ENCODE results near the gene ZFP42.

Gene ZFP42

DNA sequence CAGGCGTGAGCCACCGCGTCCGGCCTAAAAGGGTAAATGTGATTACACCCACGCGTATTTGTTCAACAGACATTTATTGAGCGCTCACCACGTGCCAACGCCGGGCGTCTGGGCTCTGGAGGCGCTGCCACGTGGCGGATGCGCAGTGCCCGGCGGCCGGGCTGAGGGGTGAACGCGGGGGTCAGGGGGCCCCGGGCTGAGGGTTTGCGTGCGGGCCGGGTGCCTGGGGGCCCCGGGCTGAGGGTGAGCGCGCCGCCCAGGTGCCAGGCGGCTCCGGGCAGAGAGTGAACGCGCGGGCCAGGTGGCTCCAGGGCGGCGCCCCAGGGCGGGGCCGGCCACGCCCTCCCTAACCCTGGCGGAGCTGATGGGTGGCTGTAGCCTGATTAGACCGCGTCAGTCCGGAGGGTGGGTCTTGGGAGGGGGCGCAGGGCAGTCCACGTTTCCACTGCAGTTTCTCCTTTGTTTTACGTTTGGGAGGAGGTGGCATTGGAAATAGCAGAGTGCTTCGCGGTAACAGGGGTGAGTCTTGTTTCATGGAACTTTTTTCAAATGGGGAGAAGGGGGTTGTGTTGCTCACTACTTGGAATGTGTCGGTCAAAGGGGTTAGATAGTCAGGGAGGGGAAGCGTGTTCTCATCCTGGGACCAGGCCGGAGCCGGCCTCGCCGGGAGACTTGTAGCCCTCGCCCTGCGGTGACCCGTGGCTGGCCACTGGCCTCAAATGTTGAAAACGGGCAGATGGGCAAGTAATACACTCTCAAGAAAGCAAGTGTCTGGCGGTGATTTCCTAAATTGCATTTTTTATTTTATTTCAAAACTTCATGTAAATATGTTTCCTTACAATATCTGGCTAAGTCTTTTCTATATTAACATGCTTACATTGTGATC lies at the start of gene ZFP42:
Gene ZFP42 (plus strand): TSS at position 450 of the 886 bp plus-strand sequence. CDS start 7,037 bp downstream, outside the sequence.
- no peak within 1 kb of the TSS for H3K4me3 ChIP-seq (ENCODE audit: low read depth, low read length)

DNA sequence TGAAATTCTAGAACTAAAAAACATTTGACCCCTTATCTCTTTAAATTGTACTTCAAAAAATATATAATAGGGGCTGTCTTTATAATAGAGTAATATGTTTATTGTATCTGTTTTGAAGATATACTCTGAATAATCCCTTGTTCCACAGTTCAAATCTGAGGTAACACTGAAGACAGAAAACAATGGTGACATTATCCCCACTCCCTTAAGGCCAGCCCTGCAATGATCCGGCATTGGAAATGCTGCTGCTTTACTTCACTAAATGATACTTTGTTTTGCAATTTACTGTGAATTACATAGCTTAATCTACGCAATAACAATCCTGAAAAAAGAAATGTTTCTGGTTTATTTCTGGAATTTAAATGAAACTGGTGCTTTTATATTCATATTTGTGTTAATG lies 34.4 kb upstream of the ZFP42 start:
- TF ChIP-seq, protein P1, sequence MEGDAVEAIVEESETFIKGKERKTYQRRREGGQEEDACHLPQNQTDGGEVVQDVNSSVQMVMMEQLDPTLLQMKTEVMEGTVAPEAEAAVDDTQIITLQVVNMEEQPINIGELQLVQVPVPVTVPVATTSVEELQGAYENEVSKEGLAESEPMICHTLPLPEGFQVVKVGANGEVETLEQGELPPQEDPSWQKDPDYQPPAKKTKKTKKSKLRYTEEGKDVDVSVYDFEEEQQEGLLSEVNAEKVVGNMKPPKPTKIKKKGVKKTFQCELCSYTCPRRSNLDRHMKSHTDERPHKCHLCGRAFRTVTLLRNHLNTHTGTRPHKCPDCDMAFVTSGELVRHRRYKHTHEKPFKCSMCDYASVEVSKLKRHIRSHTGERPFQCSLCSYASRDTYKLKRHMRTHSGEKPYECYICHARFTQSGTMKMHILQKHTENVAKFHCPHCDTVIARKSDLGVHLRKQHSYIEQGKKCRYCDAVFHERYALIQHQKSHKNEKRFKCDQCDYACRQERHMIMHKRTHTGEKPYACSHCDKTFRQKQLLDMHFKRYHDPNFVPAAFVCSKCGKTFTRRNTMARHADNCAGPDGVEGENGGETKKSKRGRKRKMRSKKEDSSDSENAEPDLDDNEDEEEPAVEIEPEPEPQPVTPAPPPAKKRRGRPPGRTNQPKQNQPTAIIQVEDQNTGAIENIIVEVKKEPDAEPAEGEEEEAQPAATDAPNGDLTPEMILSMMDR (IDR thresholded peaks at IDR 0.05; ENCODE audit: low read depth, low read length) = no peak
- no peak overlapping the region for H3K4me3 ChIP-seq (ENCODE audit: low read depth, low read length)

More for the DNA sequence above, at the start of gene ZFP42:
- TF ChIP-seq, protein P1 (IDR thresholded peaks at IDR 0.05; ENCODE audit: low read depth, low read length) = no peak

DNA sequence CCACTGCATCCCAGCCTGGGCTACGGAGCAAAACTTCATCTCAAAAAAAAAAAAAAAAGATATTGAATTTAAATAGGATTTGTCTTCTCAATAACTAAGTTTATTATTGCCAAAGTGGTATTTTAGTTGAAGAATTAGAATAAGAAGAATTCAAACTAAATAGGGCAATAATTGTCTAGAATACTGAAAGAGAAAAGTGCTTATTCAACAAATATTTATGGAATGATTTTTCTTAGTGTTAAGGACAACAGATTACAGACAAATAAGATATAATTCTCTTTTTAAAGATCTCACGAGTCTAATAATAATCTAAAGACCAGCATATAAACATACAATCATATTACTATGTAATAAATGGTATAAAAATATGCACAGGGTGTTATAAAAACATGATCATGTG lies 33.6 kb upstream of the ZFP42 start:
- H3K4me3 ChIP-seq (ENCODE audit: low read depth, low read length) = no peak overlapping the region
- TF ChIP-seq, protein P1 (IDR thresholded peaks at IDR 0.05; ENCODE audit: low read depth, low read length) = no peak

DNA sequence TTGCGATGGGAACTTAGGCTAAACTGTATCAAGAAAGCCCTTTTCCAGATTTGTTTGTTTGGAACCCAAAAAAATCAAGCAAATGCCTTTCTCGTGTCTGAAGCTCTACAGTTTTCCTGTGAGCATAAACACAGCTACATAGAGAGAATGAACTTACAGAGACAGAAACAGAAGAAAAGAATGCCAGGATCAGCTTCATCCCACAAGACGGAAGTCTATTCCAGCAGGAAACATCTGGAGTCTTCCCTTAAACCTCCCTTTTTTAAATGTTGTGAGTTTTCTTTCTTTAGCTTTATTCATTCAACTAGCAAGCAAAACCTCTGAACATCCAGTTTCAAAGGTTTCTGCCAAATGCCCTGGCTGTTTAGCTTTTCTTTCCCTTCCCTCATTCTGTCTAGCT lies 32.6 kb upstream of the ZFP42 start:
- TF ChIP-seq, protein P1 (IDR thresholded peaks at IDR 0.05; ENCODE audit: low read depth, low read length) = no peak
- no peak overlapping the region for H3K4me3 ChIP-seq (ENCODE audit: low read depth, low read length)

DNA sequence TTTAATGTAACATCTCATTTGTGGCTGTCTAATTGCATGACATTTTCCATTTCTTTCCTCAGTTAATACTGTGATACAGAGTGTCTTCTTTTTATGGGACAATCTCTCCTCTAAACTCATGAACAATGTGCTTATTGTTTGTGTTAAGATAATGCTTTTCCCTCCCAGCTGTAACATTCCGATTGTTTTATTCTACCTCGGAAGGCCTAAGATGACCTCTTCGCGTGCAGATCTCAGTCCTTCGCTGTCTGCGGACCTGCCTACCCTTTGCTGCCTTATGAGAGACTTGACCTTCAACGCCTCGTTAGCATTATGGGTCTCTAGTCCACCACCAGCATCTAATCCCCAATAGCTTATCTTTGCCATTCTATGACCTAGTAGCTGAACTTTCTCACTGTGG lies 29.8 kb upstream of the ZFP42 start:
- no peak overlapping the region for H3K4me3 ChIP-seq (ENCODE audit: low read depth, low read length)
- TF ChIP-seq, protein P1 (IDR thresholded peaks at IDR 0.05; ENCODE audit: low read depth, low read length) = no peak

DNA sequence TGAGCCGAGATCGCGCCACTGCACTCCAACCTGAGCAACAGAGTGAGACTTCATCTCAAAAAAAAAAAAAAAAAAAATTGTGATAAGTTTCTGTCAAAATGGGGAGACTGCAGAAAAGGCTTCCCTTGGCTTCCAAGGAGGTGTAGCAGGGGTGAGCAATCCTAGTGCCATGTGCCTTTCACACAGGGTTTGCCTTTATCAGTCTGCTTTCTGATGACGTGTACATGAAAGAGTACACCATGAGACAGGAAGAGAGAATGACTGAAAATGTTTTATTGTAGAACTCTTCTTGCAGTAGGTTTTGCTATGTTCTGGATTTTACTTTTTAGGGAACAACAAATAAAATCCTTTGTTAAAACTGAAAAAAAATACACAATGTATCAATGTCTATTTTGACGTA lies 23.4 kb upstream of the ZFP42 start:
- TF ChIP-seq, protein P1 (IDR thresholded peaks at IDR 0.05; ENCODE audit: low read depth, low read length) = no peak
- no peak overlapping the region for H3K4me3 ChIP-seq (ENCODE audit: low read depth, low read length)

DNA sequence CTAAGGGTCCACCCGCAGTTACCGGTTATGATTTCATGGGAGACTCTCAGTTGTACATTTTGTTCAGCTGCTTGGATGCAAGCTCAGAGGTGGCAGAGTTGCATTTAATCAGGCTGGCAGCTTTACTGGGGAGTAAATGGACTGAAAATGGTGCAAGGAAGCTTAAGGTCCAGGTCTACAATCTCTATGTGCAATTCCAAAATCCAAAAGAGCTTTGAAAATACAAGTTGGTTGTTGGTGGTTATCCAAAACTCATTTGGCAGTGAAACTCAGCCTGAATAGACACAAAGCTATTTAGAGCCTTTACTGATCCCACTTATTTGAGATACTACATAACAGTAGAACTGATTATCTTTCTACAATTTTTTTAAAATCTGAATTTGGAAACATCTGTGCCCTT lies 11.8 kb upstream of the ZFP42 start:
- H3K4me3 ChIP-seq (ENCODE audit: low read depth, low read length) = no peak overlapping the region
- TF ChIP-seq, protein P1 (IDR thresholded peaks at IDR 0.05; ENCODE audit: low read depth, low read length) = no peak
